ENCODE measurements around the gene ASIC3. TPM values are rescaled to one million over a fixed set of nuclear protein-coding genes. Genes with fewer than 3 reads are reported as not detected.

ASIC3 gene
- total and polyA plus RNA-seq, 7 experiments from 2014 or later: 6.7 to 17.7 (median 13.7) TPM; not detected in 2

- peak overlapping the region in 5 of 9 donors; percentile 41 to 71 (median 63) for H3K27ac Mint-ChIP-seq
- POLR2A ChIA-PET: interaction anchor here (1.2 kb wide), 1 partner anchor 15 kb away, joined by 3 read pairs; no protein-coding TSS in a partner anchor
- H3K4me3 Mint-ChIP-seq: peak overlapping the region in 9 of 10 donors; percentile 57 to 99 (median 93)
- H3K36me3 Mint-ChIP-seq: peaks cover 0 to 3% (median 0%) of the 10 kb centered on the region in 5 donors
- H3K4me3 ChIP-seq (ENCODE audit: low read length): no peak overlapping the region
- H3K27ac ChIP-seq (ENCODE audit: low read depth, low read length): no peak overlapping the region
- H3K36me3 ChIP-seq (ENCODE audit: control insufficient read depth in 2 of 3, insufficient read depth in 3 of 3, low read length in 3 of 3): peaks cover 0 to 23% (median 0%) of the 10 kb centered on the region in 3 experiments
- peaks cover 25 to 32% of the 10 kb centered on the region in 2 donors for H3K4me1 ChIP-seq (ENCODE audit: control insufficient read depth in 2 of 2, insufficient read depth in 2 of 2, low read length in 2 of 2)
- H3K27me3 ChIP-seq (ENCODE audit: control insufficient read depth in 2 of 2, insufficient read depth in 2 of 2, low read length in 2 of 2): no peaks in the 10 kb centered on the region
- H3K4me1 Mint-ChIP-seq: peaks cover 25 to 38% (median 32%) of the 10 kb centered on the region in 7 donors
- H3K27me3 Mint-ChIP-seq: no peaks in the 10 kb centered on the region
- no peaks in the 10 kb centered on the region for H3K9me3 Mint-ChIP-seq
- intact Hi-C loops (cut with micrococcal nuclease): no loop called here
- no peak for DNase-seq
- no peak for ATAC-seq
- CTCF ChIA-PET: interaction anchor here (0.7 to 1.1 kb wide), 2 partner anchors 33 to 63 kb away, joined by 3 read pairs; partner anchors contain the start of gene ABCB8
- H3K9me3 ChIP-seq (ENCODE audit: control insufficient read depth in 2 of 3, low read length in 3 of 3): no peaks in the 10 kb centered on the region
These were observed 13.1 kb downstream of the ASIC3 start for GRCh38 chr7:151061213-151062110.

DNA sequence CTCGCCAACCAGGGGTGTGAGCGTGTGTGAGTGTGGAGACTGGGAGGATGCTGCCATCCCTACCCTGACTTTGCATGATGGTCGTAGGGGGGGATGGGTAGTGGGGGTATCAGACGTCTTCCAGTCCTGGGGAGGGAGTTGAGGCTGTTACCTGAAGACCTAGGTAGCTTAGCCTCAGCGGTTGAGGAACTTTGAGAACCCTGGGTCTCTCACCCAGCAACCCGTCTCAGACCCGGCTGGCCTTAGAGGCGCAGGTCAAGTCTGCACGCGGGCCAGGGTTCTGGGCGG, 13.7 kb downstream of the ASIC3 start:
- peaks cover 24 to 30% of the 10 kb centered on the region in 2 donors for H3K4me1 ChIP-seq (ENCODE audit: control insufficient read depth in 2 of 2, insufficient read depth in 2 of 2, low read length in 2 of 2)
- no peaks in the 10 kb centered on the region for H3K27me3 ChIP-seq (ENCODE audit: control insufficient read depth in 2 of 2, insufficient read depth in 2 of 2, low read length in 2 of 2)
- no peak for ATAC-seq
- no peaks in the 10 kb centered on the region for H3K9me3 ChIP-seq (ENCODE audit: control insufficient read depth in 2 of 3, low read length in 3 of 3)
- H3K27ac Mint-ChIP-seq: no peak overlapping the region
- no peak overlapping the region for H3K4me3 ChIP-seq (ENCODE audit: low read length)
- peaks cover 0 to 3% (median 0%) of the 10 kb centered on the region in 5 donors for H3K36me3 Mint-ChIP-seq
- H3K4me1 Mint-ChIP-seq: peaks cover 22 to 33% (median 28%) of the 10 kb centered on the region in 7 donors
- H3K27ac ChIP-seq (ENCODE audit: low read depth, low read length): no peak overlapping the region
- ChIA-PET POLR2A (interaction anchor here (1.0 to 1.2 kb wide), 2 partner anchors 14 to 19 kb away, joined by 3 read pairs; partner anchors contain the start of gene FASTK), CTCF (interaction anchor here (0.9 to 1.1 kb wide), 3 partner anchors 34 to 62 kb away, joined by 3 to 4 read pairs (median 3); no protein-coding TSS in a partner anchor)
- H3K9me3 Mint-ChIP-seq: no peaks in the 10 kb centered on the region
- H3K36me3 ChIP-seq (ENCODE audit: control insufficient read depth in 2 of 3, insufficient read depth in 3 of 3, low read length in 3 of 3): peaks cover 0 to 27% (median 0%) of the 10 kb centered on the region in 3 experiments
- intact Hi-C loops (cut with micrococcal nuclease): no loop called here
- H3K27me3 Mint-ChIP-seq: no peaks in the 10 kb centered on the region
- peak overlapping the region in 2 of 10 donors; percentile 34 to 93 for H3K4me3 Mint-ChIP-seq
- DNase-seq: no peak

DNA sequence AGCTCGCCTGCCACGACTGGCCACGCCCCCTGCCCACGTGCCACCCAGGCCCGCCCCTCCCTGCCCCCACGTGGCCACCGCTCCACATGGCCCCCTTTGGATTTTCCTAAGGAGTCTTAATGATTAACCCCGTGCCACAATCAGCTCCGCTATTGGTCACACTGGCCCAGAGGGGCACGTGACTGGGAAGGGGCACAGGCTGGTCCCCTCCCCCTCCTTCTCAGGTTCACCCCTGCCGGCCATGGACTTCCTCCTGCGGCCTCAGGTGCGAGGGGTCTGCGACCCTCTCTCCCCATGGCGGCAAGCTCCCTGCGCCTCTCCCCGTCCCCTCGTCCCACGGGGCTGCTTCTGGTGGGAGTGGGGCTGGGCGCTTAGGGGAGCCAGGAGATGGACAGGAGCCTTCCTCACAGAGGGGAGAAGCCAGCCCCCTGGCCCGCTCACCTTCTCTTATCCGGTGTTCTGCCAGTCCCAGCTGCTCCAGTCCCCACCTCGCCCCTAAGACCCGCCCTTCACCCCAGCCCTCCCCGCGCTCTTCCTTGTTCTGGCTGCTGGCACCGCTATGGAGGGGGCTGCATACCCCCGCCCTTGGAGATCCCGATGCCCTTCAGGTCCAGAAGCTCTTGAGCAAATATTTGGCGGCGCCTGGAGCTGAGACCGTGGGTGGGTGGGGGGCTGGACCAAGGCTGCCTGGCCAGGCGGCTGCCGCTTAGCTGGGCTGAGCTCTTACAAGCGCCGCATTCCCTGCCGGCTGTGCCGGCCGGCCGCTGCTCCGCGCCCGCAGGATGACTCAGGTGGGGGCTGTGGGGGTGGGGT, 14.3 kb downstream of the ASIC3 start:
- Histone ChIP-seq H3K27ac (ENCODE audit: low read depth, low read length) (no peak overlapping the region), H3K4me3 (ENCODE audit: low read length) (no peak overlapping the region), H3K4me1 (ENCODE audit: control insufficient read depth in 2 of 2, insufficient read depth in 2 of 2, low read length in 2 of 2) (peaks cover 19 to 25% of the 10 kb centered on the region in 2 donors), H3K27me3 (ENCODE audit: control insufficient read depth in 2 of 2, insufficient read depth in 2 of 2, low read length in 2 of 2) (no peaks in the 10 kb centered on the region), H3K9me3 (ENCODE audit: control insufficient read depth in 2 of 3, low read length in 3 of 3) (no peaks in the 10 kb centered on the region), H3K36me3 (ENCODE audit: control insufficient read depth in 2 of 3, insufficient read depth in 3 of 3, low read length in 3 of 3) (peaks cover 0 to 33% (median 0%) of the 10 kb centered on the region in 3 experiments)
- ATAC-seq (no peak), DNase-seq (no peak)
- H3K9me3 Mint-ChIP-seq: no peaks in the 10 kb centered on the region
- H3K27ac Mint-ChIP-seq: no peak overlapping the region
- no peaks in the 10 kb centered on the region for H3K27me3 Mint-ChIP-seq
- ChIA-PET CTCF (interaction anchor here (0.6 to 1.1 kb wide), 5 partner anchors 33 to 61 kb away, joined by 3 to 4 read pairs (median 3); no protein-coding TSS in a partner anchor), POLR2A (interaction anchor here (1.0 to 1.2 kb wide), 2 partner anchors 14 to 18 kb away, joined by 3 read pairs; partner anchors contain the start of gene FASTK)
- H3K4me3 Mint-ChIP-seq: peak overlapping the region in 1 of 10 donors; percentile 93
- intact Hi-C loops (cut with micrococcal nuclease): no loop called here
- H3K4me1 Mint-ChIP-seq: peaks cover 16 to 27% (median 23%) of the 10 kb centered on the region in 7 donors
- H3K36me3 Mint-ChIP-seq: peaks cover 0 to 3% (median 0%) of the 10 kb centered on the region in 5 donors

- Mint-ChIP-seq H3K9me3 (no peaks in the 10 kb centered on the region), H3K27me3 (no peaks in the 10 kb centered on the region), H3K4me3 (peak overlapping the region in 1 of 10 donors; percentile 3), H3K27ac (no peak overlapping the region), H3K4me1 (peaks cover 15 to 25% (median 22%) of the 10 kb centered on the region in 7 donors), H3K36me3 (peaks cover 0 to 5% (median 0%) of the 10 kb centered on the region in 5 donors)
- ChIA-PET CTCF (interaction anchor here (0.6 kb wide), 1 partner anchor 46 kb away, joined by 3 read pairs; no protein-coding TSS in a partner anchor), POLR2A (no interaction called here)
- H3K27me3 ChIP-seq (ENCODE audit: control insufficient read depth in 2 of 2, insufficient read depth in 2 of 2, low read length in 2 of 2): no peaks in the 10 kb centered on the region
- H3K4me3 ChIP-seq (ENCODE audit: low read length): no peak overlapping the region
- H3K27ac ChIP-seq (ENCODE audit: low read depth, low read length): no peak overlapping the region
- peaks cover 0 to 39% (median 0%) of the 10 kb centered on the region in 3 experiments for H3K36me3 ChIP-seq (ENCODE audit: control insufficient read depth in 2 of 3, insufficient read depth in 3 of 3, low read length in 3 of 3)
- ATAC-seq: no peak
- intact Hi-C loops (cut with micrococcal nuclease): no loop called here
- H3K4me1 ChIP-seq (ENCODE audit: control insufficient read depth in 2 of 2, insufficient read depth in 2 of 2, low read length in 2 of 2): peaks cover 19 to 25% of the 10 kb centered on the region in 2 donors
- DNase-seq: no peak
- no peaks in the 10 kb centered on the region for H3K9me3 ChIP-seq (ENCODE audit: control insufficient read depth in 2 of 3, low read length in 3 of 3)
These were observed 14.9 kb downstream of the ASIC3 start for GRCh38 chr7:151063212-151063561.

DNA sequence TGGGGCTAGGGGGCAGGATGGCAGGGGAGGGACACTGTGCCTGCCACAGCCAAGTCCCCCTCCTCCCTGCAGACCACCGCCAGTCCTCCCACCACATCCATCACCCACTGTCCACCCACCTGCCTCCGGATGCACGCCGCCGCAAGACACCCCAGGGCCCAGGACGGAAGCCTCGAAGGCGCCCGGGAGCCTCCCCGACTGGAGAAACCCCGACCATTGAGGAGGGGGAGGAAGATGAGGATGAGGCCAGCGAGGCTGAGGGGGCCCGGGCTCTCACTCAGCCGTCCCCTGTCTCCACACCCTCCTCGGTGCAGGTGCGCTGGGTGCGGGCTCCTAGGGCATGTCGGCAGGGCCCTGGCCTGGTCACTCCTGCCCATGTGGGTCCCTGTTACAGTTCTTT, 16.1 kb downstream of the ASIC3 start:
- H3K36me3 ChIP-seq (ENCODE audit: control insufficient read depth in 2 of 3, insufficient read depth in 3 of 3, low read length in 3 of 3): peaks cover 0 to 46% (median 0%) of the 10 kb centered on the region in 3 experiments
- peaks cover 12 to 14% of the 10 kb centered on the region in 2 donors for H3K4me1 ChIP-seq (ENCODE audit: control insufficient read depth in 2 of 2, insufficient read depth in 2 of 2, low read length in 2 of 2)
- DNase-seq (no peak), ATAC-seq (no peak)
- H3K27ac Mint-ChIP-seq: no peak overlapping the region
- peaks cover 0 to 5% (median 5%) of the 10 kb centered on the region in 5 donors for H3K36me3 Mint-ChIP-seq
- intact Hi-C loops (cut with micrococcal nuclease): no loop called here
- ChIA-PET POLR2A (no interaction called here), CTCF (no interaction called here)
- no peak overlapping the region for H3K4me3 ChIP-seq (ENCODE audit: low read length)
- H3K27me3 Mint-ChIP-seq: no peaks in the 10 kb centered on the region
- peaks cover 8 to 17% (median 14%) of the 10 kb centered on the region in 7 donors for H3K4me1 Mint-ChIP-seq
- no peaks in the 10 kb centered on the region for H3K9me3 Mint-ChIP-seq
- no peaks in the 10 kb centered on the region for H3K9me3 ChIP-seq (ENCODE audit: control insufficient read depth in 2 of 3, low read length in 3 of 3)
- no peak overlapping the region for H3K4me3 Mint-ChIP-seq
- H3K27me3 ChIP-seq (ENCODE audit: control insufficient read depth in 2 of 2, insufficient read depth in 2 of 2, low read length in 2 of 2): no peaks in the 10 kb centered on the region
- no peak overlapping the region for H3K27ac ChIP-seq (ENCODE audit: low read depth, low read length)

DNA sequence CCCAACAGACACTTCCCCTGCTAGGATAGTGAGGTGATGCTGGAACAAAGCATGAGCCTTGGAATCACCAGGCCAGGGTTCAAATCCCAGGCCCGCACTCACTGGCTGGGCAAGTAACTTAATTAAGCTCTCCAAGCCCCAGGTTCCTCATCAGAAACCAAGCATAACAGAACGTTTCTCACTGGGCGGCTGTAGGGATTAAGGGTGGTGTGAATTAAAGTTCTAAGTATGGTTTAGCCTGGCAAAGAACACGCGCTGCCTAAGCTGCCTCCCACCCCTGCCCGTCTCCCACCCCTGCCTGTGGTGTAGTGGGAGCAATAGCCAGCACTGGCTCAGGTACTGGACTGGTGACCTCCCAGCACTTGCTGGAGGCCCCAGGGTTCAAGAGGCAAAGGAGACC, 16.7 kb downstream of the ASIC3 start:
- H3K4me1 ChIP-seq (ENCODE audit: control insufficient read depth in 2 of 2, insufficient read depth in 2 of 2, low read length in 2 of 2): peaks cover 12 to 13% of the 10 kb centered on the region in 2 donors
- peaks cover 0 to 52% (median 0%) of the 10 kb centered on the region in 3 experiments for H3K36me3 ChIP-seq (ENCODE audit: control insufficient read depth in 2 of 3, insufficient read depth in 3 of 3, low read length in 3 of 3)
- ATAC-seq: no peak
- Mint-ChIP-seq H3K27ac (no peak overlapping the region), H3K4me3 (no peak overlapping the region), H3K9me3 (no peaks in the 10 kb centered on the region), H3K36me3 (peaks cover 0 to 5% (median 5%) of the 10 kb centered on the region in 5 donors), H3K27me3 (no peaks in the 10 kb centered on the region), H3K4me1 (peaks cover 8 to 17% (median 14%) of the 10 kb centered on the region in 7 donors)
- DNase-seq: no peak
- no peaks in the 10 kb centered on the region for H3K27me3 ChIP-seq (ENCODE audit: control insufficient read depth in 2 of 2, insufficient read depth in 2 of 2, low read length in 2 of 2)
- H3K9me3 ChIP-seq (ENCODE audit: control insufficient read depth in 2 of 3, low read length in 3 of 3): no peaks in the 10 kb centered on the region
- CTCF ChIA-PET: no interaction called here
- no peak overlapping the region for H3K4me3 ChIP-seq (ENCODE audit: low read length)
- H3K27ac ChIP-seq (ENCODE audit: low read depth, low read length): no peak overlapping the region
- POLR2A ChIA-PET: no interaction called here
- intact Hi-C loops (cut with micrococcal nuclease): no loop called here
